SJSA1 (cell line): ENCODE data around the gene RHOU. TPM values are rescaled to one million over a fixed set of nuclear protein-coding genes. Genes with fewer than 3 reads are reported as not detected.

Experiments
- DNase-seq, 2 experiments: peaks; one replicate each; pipeline ENCODE4 v3.0.0-alpha.2; 2015 to 2020; ENCODE audit warnings: low spot score in 2 of 2, low read depth in 1 of 2
- H3K27ac ChIP-seq: fragments of 250-450 bp; sonication (Bioruptor Pico); 2 replicates; pipeline ENCODE4 v1.5.1; 2020; ENCODE audit warnings: mild to moderate bottlenecking, moderate library complexity
- H3K27me3 ChIP-seq: fragments of 250-450 bp; sonication (Bioruptor Pico); replicated peaks from 2 replicates; pipeline ENCODE4 v1.5.1; 2020; ENCODE audit warnings: mild to moderate bottlenecking, moderate library complexity
- H3K36me3 ChIP-seq: fragments of 250-450 bp; sonication (Bioruptor Pico); 2 replicates; pipeline ENCODE4 v1.5.1; 2020; ENCODE audit warnings: mild to moderate bottlenecking
- H3K4me1 ChIP-seq: fragments of 250-450 bp; sonication (Bioruptor Pico); replicated peaks from 2 replicates; pipeline ENCODE4 v1.6.1; 2021; ENCODE audit warnings: mild to moderate bottlenecking
- H3K4me3 ChIP-seq: fragments of 250-450 bp; sonication (Bioruptor Pico); 2 replicates; pipeline ENCODE4 v1.5.1; 2020; ENCODE audit warnings: mild to moderate bottlenecking
- H3K9me3 ChIP-seq: fragments of 250-450 bp; sonication (Bioruptor Pico); replicated peaks from 2 replicates; pipeline ENCODE4 v1.5.1; 2020; ENCODE audit warnings: mild to moderate bottlenecking
- total RNA-seq: library from RNA; depleted of rRNA; stranded (reverse); fragments of >200 nt; shearing (Covaris generic); gene quantifications from 2 replicates; pipeline ENCODE4 v1.2.3, GENCODE V29; 2014

RHOU gene
- total RNA-seq, 1 experiment from 2014 or later = 17.7 TPM

DNA sequence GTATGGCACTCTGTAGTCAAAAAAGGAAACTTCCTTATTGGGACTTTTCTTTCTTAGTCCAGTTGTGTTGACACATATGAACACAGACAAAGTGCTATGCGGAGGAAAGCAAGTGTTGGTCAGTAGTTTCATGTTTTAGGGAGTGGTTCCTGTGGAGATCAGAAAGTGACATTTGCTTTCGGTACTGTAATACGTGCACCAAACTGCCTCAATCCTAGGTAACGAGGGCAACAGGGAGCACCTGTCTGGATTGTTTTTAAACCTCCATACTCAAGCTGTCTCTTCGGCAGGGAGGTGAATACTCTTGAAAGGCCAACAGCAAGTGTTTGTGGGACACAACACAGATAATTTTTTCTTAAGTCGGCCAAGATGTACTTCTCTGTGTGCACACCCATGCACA is 9.1 kb downstream of the RHOU start:
- Histone ChIP-seq H3K36me3 (peaks cover 45% of the 10 kb centered on the region), H3K4me3 (no peak overlapping the region), H3K27ac (no peak overlapping the region), H3K27me3 (no peaks in the 10 kb centered on the region), H3K4me1 (no peaks in the 10 kb centered on the region), H3K9me3 (no peaks in the 10 kb centered on the region)
- DNase-seq = no peak

DNA sequence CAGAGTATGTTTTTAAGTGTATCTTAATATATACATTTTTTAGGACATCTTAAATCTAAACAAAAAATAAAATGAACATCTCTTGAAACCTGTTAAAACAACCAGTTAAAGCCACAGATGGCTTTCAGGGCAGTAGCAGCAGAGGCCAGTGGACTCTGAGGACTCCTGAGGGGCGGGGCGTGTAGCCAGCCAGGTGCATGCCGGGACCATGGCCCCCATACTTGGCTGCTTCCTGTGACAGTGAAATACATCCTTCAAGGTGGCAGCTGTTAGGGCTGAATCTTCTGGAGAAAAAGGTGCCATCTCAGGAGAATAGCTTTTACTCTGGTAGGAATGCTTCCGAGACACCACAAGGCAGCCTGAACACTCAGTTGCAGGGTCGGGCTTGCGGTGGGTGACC is 9.6 kb downstream of the RHOU start:
- Histone ChIP-seq H3K9me3 (no peaks in the 10 kb centered on the region), H3K4me3 (no peak overlapping the region)
- no peak for DNase-seq

DNA sequence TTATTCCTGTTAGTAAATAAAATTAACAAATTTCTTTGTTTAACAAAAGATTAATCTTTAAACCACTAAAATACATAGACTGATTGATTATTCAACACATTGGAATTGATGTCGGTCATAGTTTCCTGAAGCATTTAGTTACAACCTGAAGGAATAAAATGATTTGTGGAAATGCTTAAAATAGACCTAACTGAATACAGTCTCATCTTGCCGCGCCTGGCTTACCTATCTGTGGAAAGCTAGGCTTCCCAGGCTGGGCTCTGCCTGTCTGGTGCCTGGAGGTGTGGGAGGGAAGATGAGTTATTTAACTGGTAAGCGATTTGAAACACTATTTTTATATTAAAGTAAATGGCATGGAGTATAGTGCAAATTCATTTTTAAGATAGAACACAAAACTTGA is 10.2 kb downstream of the RHOU start:
- Histone ChIP-seq H3K36me3 (peaks cover 42% of the 10 kb centered on the region), H3K9me3 (no peaks in the 10 kb centered on the region), H3K4me1 (no peaks in the 10 kb centered on the region), H3K27me3 (no peaks in the 10 kb centered on the region), H3K27ac (no peak overlapping the region), H3K4me3 (no peak overlapping the region)
- no peak for DNase-seq

More for the DNA sequence above, 9.6 kb downstream of the RHOU start:
- H3K4me1 ChIP-seq = no peaks in the 10 kb centered on the region
- H3K27ac ChIP-seq = no peak overlapping the region
- H3K27me3 ChIP-seq = no peaks in the 10 kb centered on the region
- H3K36me3 ChIP-seq = peaks cover 45% of the 10 kb centered on the region

DNA sequence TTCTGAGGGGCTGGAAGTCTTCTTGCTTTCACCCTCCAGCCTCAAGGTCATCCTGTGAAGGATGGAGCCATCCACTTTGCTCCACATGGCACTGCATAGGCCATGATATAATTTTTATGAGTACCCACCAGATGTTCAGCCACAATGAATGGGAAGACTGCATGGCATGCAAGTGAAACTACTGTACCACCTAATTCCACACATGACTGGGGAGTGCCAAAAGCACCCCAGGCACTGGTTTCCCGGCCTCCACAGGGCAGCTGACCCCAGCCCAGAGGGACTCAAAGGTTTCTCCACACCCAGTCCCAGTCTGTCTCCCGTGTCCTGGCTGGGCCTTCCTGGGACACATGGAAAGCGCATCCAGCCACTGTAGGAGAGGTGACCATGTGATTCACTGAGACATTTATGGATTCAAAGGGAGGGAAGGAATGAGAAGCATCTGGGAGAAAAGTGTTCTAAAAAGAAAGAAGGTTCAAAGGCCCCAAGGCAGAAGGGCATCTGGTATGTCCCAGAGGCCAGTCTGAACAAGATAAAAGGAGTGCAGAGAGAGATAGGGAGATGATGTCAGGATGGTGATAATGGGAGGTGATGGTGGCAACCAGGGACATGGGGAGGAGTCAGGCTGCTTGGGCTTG is 12.1 kb downstream of the RHOU start:
- H3K27me3 ChIP-seq = peaks cover 10% of the 10 kb centered on the region; the same call in 1 of the 2 replicates
- no peak for DNase-seq
- no peak overlapping the region for H3K27ac ChIP-seq
- H3K9me3 ChIP-seq = no peaks in the 10 kb centered on the region
- H3K4me1 ChIP-seq = no peaks in the 10 kb centered on the region
- no peak overlapping the region for H3K4me3 ChIP-seq
- H3K36me3 ChIP-seq = peaks cover 34% of the 10 kb centered on the region

DNA sequence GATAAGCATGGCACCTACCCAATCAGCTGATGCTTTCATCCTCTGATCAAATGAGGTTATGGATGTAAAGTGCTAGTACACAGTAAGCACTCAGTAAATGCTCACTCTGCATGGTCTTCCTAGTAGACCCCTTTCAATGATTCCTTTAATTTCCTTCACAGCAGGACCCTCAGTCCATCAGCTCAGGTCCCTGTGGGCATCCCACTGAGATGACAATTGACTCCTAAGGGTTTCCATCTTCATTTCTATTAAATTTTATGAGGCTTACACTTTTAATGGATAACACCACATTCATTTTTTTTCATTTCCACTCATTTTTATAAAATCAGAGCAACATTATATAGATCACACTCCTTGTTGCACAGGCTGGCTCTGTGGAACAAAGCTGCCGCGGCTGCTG is 12.8 kb downstream of the RHOU start:
- peaks cover 28% of the 10 kb centered on the region for H3K36me3 ChIP-seq

DNA sequence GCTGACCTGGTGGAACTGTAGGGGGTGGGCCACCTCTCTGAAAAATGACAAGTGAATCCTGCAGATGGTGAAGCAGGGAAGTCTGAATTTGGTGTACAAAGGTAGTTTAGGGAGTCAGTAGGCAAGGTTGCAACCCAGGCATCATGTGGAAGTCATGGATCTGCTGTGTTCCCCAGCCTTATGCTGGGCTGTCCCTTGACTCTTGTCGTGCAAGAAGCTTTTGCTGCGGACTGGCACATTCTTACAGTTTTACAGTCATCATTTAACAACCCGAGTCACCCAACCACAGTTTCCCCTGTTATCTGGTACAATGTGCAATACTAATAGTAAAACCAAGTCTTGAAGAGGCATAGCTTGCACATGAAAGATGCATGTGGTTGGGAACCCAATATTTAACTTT is 13.2 kb downstream of the RHOU start:
- no peak for DNase-seq
- H3K27me3 ChIP-seq = peaks cover 18% of the 10 kb centered on the region; the same call in 1 of the 2 replicates
- no peaks in the 10 kb centered on the region for H3K9me3 ChIP-seq
- no peak overlapping the region for H3K27ac ChIP-seq
- H3K4me1 ChIP-seq = no peaks in the 10 kb centered on the region
- peaks cover 24% of the 10 kb centered on the region for H3K36me3 ChIP-seq
- H3K4me3 ChIP-seq = no peak overlapping the region

More for the DNA sequence above, 12.8 kb downstream of the RHOU start:
- H3K4me3 ChIP-seq = no peak overlapping the region
- no peak for DNase-seq
- no peaks in the 10 kb centered on the region for H3K9me3 ChIP-seq
- peaks cover 16% of the 10 kb centered on the region; the same call in 1 of the 2 replicates for H3K27me3 ChIP-seq
- no peak overlapping the region for H3K27ac ChIP-seq
- no peaks in the 10 kb centered on the region for H3K4me1 ChIP-seq

DNA sequence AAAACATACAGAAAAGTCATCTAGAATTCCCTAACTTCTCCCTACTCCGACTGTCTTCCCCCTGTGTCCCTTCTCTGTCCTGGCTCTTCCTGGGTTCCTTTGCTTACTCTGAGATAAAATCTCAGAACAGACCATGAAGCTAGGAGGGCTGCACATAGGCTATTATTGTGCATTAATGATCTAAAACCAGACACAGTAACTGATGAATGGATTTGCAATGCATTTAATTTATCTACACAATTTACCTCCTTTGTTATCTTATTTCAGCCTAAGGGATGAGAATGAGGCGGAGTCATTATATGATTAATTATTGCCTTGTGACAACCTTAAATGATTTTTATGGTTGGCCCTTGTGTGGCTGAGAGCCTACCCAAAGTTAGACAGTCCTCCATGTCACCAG is 14.5 kb downstream of the RHOU start:
- peaks cover 29% of the 10 kb centered on the region for H3K27me3 ChIP-seq
- DNase-seq = no peak
- H3K36me3 ChIP-seq = peaks cover 11% of the 10 kb centered on the region
- no peak overlapping the region for H3K27ac ChIP-seq
- no peaks in the 10 kb centered on the region for H3K9me3 ChIP-seq
- H3K4me1 ChIP-seq = no peaks in the 10 kb centered on the region
- H3K4me3 ChIP-seq = no peak overlapping the region

DNA sequence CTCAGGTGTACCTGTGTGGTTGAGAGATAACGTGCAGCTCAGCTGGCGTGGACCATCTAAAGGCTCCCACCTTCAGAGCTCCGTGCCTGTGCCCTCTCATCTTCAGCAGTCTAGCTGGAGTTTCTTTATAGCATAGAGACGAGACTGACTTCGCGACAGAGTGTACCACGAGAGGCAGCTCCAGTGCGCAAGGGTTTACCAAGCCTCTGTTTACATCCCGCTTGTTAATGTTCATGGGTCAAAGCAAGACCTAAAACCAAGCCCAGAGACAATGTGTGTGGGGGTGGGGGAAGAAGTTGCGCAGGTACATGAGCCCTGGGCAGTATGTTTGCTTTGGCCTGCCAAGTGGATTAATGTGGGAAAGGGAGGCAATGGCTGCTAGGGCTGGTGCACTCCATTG is 15.6 kb downstream of the RHOU start:
- Histone ChIP-seq H3K4me3 (no peak overlapping the region), H3K36me3 (peaks cover 3% of the 10 kb centered on the region), H3K27ac (no peak overlapping the region), H3K27me3 (peaks cover 29% of the 10 kb centered on the region), H3K9me3 (no peaks in the 10 kb centered on the region), H3K4me1 (no peaks in the 10 kb centered on the region)
- no peak for DNase-seq

DNA sequence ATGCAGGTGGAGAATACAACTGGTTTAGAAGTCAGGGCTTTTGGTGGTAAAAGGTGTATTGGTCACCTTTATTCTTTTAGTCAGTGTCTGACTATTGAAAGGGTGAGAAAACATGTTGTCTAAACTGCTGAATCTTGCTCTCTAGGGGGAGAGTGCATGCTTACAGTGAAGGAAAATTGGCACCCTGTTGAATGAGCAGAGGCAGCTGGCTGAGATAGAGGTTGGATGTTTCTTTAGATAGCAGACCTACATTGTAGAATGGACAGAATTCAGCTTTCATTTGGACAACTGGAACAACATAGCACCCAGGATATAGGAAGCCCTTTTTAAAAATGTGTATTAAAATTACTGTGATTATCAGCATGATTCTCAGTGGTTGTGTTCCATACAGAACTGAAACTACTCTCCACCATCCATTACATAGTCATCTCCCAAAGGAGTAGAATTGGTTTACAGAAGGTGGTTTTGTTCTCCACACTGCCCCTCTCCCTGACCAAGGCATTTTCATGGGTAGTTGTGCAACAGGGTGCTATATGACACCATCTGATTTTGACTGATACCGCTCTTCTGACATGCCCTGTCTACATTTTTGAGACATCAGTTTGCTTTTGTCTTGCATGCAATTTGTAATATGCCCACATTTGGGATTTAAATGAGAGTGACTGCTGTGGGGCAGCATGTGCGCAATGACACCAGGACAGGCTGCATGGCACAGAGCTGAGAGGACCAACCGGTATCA is 16.2 kb downstream of the RHOU start:
- no peak overlapping the region for H3K27ac ChIP-seq
- DNase-seq = no peak

DNA sequence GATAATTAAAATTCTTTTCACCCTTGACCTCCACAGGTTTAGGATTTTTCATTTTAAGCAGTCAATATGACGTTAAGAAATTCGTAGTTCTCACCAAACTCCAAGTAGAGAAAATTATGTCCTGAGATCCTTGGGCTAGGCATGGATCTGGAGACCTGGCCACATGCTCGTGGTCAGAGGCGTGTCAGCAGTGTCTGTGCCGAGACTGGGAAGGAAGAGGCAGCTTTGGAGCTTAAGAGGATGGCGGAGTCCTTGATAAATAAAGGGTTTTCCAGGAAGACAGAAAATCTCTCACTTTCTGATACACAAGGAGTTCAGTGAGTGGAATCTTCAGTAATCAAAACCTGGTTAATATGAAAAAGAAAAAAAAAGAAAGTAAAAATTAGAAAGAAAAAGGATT is 17.0 kb downstream of the RHOU start:
- Histone ChIP-seq H3K9me3 (peaks cover 2% of the 10 kb centered on the region; the same call in 1 of the 2 replicates), H3K36me3 (no peaks in the 10 kb centered on the region), H3K27me3 (peaks cover 29% of the 10 kb centered on the region), H3K4me1 (peaks cover 4% of the 10 kb centered on the region; the same call in 1 of the 2 replicates), H3K27ac (no peak overlapping the region), H3K4me3 (no peak overlapping the region)
- DNase-seq = no peak

More for the DNA sequence above, 16.2 kb downstream of the RHOU start:
- Histone ChIP-seq H3K36me3 (no peaks in the 10 kb centered on the region; the same call in 1 of the 2 replicates), H3K4me3 (no peak overlapping the region), H3K4me1 (no peaks in the 10 kb centered on the region), H3K9me3 (no peaks in the 10 kb centered on the region), H3K27me3 (peaks cover 29% of the 10 kb centered on the region)

DNA sequence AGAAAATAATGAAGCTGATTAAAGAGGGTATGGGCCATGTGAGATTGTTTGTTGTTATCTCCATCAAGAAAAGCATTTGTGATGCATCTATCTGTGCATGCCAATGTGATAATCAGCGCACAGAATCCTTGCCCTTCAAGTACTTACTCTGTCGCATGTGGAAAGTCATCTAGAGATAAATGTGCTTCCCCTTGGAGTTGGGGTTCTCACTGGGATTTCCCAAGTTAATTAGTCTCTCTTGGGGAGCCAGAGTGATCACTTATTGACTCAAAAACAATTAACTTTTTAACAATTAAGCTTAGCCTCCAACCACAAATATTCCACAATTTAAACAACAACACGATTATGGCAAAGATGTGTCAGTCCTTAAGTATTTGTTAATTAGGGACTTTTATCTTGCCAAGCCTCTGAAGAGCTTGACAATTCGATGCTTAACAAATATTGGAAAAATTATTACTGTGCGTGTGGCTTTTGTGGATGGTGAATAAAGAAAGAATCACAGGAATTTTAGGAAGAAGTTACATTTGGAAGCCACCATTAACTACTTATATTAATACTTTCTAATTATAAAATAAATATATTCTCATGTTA is 17.5 kb downstream of the RHOU start:
- Histone ChIP-seq H3K27me3 (peaks cover 29% of the 10 kb centered on the region), H3K36me3 (no peaks in the 10 kb centered on the region), H3K9me3 (peaks cover 2% of the 10 kb centered on the region; the same call in 1 of the 2 replicates), H3K27ac (no peak overlapping the region), H3K4me3 (no peak overlapping the region), H3K4me1 (peaks cover 4% of the 10 kb centered on the region; the same call in 1 of the 2 replicates)
- DNase-seq = no peak

DNA sequence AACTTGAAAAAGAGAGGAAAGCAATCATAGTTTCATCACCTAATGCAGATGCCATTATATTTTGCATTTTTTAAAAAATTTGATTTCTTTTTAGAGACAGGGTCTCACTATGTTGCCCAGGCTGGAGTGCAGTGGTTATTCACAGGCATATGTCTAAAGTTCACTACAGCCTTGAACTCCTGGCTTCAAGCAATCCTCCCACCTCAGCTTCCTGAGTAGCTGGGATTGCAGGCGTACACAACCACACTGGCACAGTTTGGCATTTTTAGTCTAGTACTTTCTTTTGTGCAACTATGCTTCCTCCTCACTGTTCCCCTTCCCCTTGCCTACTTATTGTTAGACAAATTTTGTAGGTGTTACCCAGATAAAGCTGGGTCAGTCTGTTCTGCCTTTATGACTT is 18.0 kb downstream of the RHOU start:
- H3K4me3 ChIP-seq = no peak overlapping the region
- no peaks in the 10 kb centered on the region for H3K36me3 ChIP-seq
- H3K27me3 ChIP-seq = peaks cover 29% of the 10 kb centered on the region
- no peak overlapping the region for H3K27ac ChIP-seq
- no peak for DNase-seq
- peaks cover 2% of the 10 kb centered on the region; the same call in 1 of the 2 replicates for H3K9me3 ChIP-seq
- H3K4me1 ChIP-seq = peaks cover 4% of the 10 kb centered on the region; the same call in 1 of the 2 replicates

DNA sequence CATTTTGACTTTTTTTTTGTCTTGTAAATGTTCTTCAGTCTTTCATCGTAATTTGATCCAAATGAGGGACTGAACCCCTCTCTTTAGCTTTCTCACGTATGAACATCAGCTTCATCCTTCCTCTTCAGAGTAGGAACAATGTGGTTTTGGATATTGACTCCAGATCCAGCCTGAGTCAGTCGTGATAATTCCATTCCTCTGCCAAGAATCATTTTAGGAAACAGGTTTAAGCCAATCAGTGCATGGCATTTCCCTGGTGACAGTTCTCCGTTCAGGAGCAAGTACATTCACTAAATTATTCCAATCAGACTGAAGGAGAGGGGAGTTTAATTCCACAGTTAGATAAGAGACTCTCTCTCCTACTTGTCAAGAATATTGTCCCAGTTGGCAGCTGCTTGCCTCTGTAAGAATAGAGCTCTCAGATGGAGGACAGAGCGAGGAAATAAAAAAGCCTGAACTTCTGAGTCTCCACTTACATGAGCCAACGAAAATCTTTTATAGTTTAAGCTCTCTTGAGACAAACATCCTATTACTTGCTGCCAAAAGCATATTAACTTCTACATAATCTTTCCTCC is 18.6 kb downstream of the RHOU start:
- Histone ChIP-seq H3K9me3 (peaks cover 2% of the 10 kb centered on the region; the same call in 1 of the 2 replicates), H3K4me1 (peaks cover 4% of the 10 kb centered on the region; the same call in 1 of the 2 replicates), H3K4me3 (no peak overlapping the region), H3K36me3 (no peaks in the 10 kb centered on the region), H3K27ac (no peak overlapping the region), H3K27me3 (peaks cover 29% of the 10 kb centered on the region)
- no peak for DNase-seq
